ENCODE measurements around the gene TSNAXIP1. TPM values are rescaled to one million over a fixed set of nuclear protein-coding genes. Genes with fewer than 3 reads are reported as not detected.

Gene TSNAXIP1
- total and polyA plus RNA-seq, 12 donors = 0.15 to 1.2 (median 0.56) TPM

DNA sequence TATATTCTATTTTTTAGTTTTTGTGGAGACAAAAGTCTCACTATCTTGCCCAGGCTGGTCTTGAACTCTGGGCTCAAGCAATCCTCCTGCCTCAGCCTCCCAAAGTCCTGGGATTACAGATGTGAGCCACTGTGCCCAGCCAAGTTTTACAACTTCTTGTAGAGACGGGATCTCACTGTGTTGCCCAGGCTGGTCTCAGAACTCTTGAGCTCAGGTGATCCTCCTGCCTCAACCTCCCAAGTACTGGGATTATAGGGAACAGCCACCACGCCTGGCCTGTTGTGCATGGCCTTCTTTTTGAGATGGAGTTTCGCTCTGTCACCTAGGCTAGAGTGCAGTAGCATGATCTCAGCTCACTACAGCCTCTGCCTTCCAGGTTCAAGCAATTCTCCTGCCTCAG lies 47.0 kb downstream of the TSNAXIP1 start:
- Histone ChIP-seq H3K4me1 (peaks cover 22 to 64% (median 45%) of the 10 kb centered on the region in 9 donors), H3K4me3 (no peak overlapping the region), H3K36me3 (peaks cover 0 to 13% (median 0%) of the 10 kb centered on the region in 9 donors), H3K27me3 (no peaks in the 10 kb centered on the region), H3K9me3 (no peaks in the 10 kb centered on the region), H3K27ac (no peak overlapping the region)
- no peak for DNase-seq
- no peak for ATAC-seq
- WGBS, 2 donors = 94 to 98% methylated on average over 3 of the region's 3 CpGs
- TF ChIP-seq, protein P1, sequence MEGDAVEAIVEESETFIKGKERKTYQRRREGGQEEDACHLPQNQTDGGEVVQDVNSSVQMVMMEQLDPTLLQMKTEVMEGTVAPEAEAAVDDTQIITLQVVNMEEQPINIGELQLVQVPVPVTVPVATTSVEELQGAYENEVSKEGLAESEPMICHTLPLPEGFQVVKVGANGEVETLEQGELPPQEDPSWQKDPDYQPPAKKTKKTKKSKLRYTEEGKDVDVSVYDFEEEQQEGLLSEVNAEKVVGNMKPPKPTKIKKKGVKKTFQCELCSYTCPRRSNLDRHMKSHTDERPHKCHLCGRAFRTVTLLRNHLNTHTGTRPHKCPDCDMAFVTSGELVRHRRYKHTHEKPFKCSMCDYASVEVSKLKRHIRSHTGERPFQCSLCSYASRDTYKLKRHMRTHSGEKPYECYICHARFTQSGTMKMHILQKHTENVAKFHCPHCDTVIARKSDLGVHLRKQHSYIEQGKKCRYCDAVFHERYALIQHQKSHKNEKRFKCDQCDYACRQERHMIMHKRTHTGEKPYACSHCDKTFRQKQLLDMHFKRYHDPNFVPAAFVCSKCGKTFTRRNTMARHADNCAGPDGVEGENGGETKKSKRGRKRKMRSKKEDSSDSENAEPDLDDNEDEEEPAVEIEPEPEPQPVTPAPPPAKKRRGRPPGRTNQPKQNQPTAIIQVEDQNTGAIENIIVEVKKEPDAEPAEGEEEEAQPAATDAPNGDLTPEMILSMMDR (IDR thresholded peaks at IDR 0.05) = no peak
- intact Hi-C loops (cut with DNase I) = no loop called here

DNA sequence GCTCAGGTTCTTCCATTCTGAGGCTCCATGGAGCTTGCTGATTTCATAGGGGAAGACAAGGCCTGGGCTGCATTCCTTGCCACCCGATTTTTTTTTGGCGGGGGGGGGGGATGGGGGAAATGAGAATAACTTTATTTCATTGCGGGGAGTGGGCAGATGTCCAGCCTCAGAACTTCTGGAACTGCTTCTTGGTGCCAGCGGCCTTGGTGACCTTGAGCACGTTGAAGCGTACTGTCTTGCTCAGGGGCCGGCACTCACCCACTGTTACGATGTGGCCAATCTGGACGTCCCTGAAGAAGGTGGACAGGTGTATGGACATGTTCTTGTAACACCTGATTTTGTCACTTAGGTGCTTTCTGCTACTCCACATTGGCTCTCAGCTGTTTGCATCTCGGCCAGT lies 49.1 kb downstream of the TSNAXIP1 start:
- ATAC-seq (no peak), DNase-seq (no peak)
- Histone ChIP-seq H3K27me3 (no peaks in the 10 kb centered on the region), H3K9me3 (no peaks in the 10 kb centered on the region), H3K27ac (peak overlapping the region in 7 of 10 donors; percentile 20 to 87 (median 81)), H3K4me3 (no peak overlapping the region), H3K36me3 (peaks cover 0 to 15% (median 0%) of the 10 kb centered on the region in 9 donors), H3K4me1 (peaks cover 23 to 72% (median 48%) of the 10 kb centered on the region in 9 donors)
- 48 to 61% methylated on average over 10 of the region's 10 CpGs for WGBS, 2 donors
- TF ChIP-seq, protein P1 (IDR thresholded peaks at IDR 0.05) = no peak
- intact Hi-C loops (cut with DNase I) = no loop called here

DNA sequence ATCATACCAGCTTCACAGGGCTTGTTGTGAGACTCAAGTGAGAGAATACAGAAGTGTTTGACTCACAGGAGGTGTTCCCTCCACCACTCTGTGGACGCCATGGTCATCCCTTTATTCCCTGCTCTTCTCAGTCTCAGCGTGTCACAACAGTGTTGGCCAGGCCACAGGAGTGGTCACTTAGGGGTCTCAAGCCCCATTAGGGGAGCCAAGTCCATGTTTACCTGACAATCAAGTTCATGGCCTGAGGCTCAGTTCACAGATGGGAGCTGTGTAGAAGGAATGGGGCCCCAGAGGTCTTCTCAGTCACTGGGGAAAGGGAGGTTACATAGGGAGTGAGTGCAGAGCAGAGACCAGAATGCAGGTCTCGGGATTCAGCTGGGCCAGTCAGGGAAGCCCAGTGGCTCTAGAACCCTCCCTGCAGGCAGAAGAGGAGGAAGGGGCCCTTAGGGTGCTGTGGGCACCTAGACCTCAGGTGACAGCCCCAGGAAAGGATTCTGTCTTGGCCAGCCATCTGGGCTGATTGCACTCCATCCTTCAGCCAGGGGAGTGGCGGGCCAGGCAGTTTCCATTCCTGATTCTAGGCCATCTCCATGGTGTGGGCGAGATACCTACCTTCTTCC lies 50.3 kb downstream of the TSNAXIP1 start:
- no peaks in the 10 kb centered on the region for H3K9me3 ChIP-seq
- H3K4me3 ChIP-seq = no peak overlapping the region
- peaks cover 0 to 25% (median 0%) of the 10 kb centered on the region in 9 donors for H3K36me3 ChIP-seq
- H3K4me1 ChIP-seq = peaks cover 31 to 82% (median 61%) of the 10 kb centered on the region in 9 donors
- intact Hi-C loops (cut with DNase I) = no loop called here
- WGBS, 2 donors = 93 to 95% methylated on average over 5 of the region's 5 CpGs
- no peaks in the 10 kb centered on the region for H3K27me3 ChIP-seq
- H3K27ac ChIP-seq = peak overlapping the region in 9 of 10 donors; percentile 1 to 87 (median 81)
- TF ChIP-seq, protein P1 (IDR thresholded peaks at IDR 0.05) = no peak
- ATAC-seq = no peak
- no peak for DNase-seq

DNA sequence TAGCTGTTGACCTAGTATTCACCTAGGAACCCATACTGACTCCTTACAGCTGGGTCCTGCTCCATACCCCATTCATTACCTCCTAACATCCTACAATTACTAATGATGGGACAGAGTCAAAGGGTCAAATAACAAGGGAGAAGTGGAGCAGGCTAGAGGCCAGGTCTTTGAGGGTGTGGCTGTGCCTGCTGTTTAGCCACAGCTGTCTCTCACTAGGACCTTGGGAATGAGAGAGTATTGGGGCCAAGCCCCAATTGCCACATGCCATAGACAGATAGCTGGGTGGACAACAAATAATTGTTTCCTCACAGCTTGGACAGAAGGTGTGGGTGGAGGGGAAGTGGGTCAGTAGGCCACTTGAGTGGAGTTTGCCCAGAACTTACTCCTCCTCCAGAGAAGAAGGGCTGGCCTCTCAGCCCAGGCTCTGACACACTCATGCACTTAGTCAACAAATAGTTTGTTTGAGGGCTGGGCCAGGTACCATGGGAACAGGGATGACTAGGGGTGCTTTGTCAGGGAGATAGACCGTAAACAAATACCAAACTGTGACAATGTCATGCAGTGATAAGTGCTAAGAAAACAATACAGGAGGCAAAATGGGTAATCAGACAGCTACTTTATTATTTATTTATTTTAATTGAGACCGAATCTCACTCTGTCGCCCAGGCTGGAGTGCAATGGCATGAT lies 51.0 kb downstream of the TSNAXIP1 start:
- TF ChIP-seq, protein P1 (IDR thresholded peaks at IDR 0.05) = no peak

More for the DNA sequence above, 51.0 kb downstream of the TSNAXIP1 start:
- H3K4me3 ChIP-seq = no peak overlapping the region
- DNase-seq = peak; percentile 42 to 79
- H3K27ac ChIP-seq = peak overlapping the region; percentile 59 to 87 (median 81)
- WGBS, 2 donors = 26 to 36% methylated on average over 3 of the region's 3 CpGs
- H3K9me3 ChIP-seq = no peaks in the 10 kb centered on the region
- intact Hi-C loops (cut with DNase I) = no loop called here
- H3K27me3 ChIP-seq = no peaks in the 10 kb centered on the region
- peaks cover 37 to 83% (median 68%) of the 10 kb centered on the region in 9 donors for H3K4me1 ChIP-seq
- peaks cover 0 to 25% (median 0%) of the 10 kb centered on the region in 9 donors for H3K36me3 ChIP-seq
- ATAC-seq = peak; percentile 75 to 96 (median 91)
